HCT116 (cell line): ENCODE measurements around the gene SMIM8. TPM values are rescaled to one million over a fixed set of nuclear protein-coding genes. Genes with fewer than 3 reads are reported as not detected.
A peak's percentile ranks its signal among the peaks of the same experiment; 100 is the strongest.

Source experiments
- ATAC-seq: fragments of 200-7000 bp; cut with Tn5 transposase; 2 replicates; pipeline ENCODE4 v1.9.1; 2020; ENCODE audit warnings: mild to moderate bottlenecking, moderate library complexity
- BruUV-seq: library from RNA; stranded (reverse); fragments of 400-500 nt; replicated peaks from 2 replicates; lab custom pipeline; 2021; lab: Mats Ljungman, UMichigan
- CTCF ChIA-PET: fragments of 300-600 bp; sonication (Branson Sonifier 250); formaldehyde crosslinking; loops from one replicate; lab custom pipeline; 2021; ENCODE audit warnings: antibody characterized with exemption; lab: Charles Lee
- POLR2A ChIA-PET: fragments of 300-600, 350-600 bp; sonication (Branson Sonifier 250); formaldehyde crosslinking; loops from one replicate; lab custom pipeline; 2021; ENCODE audit warnings: antibody characterized with exemption; lab: Charles Lee
- RAD21 ChIA-PET, 2 experiments: fragments of 300-600 bp; sonication (Branson Sonifier 250); formaldehyde crosslinking; loops; one replicate each; lab custom pipeline; 2023; ENCODE audit warnings: low total read pairs in 2 of 2; ENCODE audit not compliant: uncharacterized antibody in 2 of 2, unreplicated experiment in 2 of 2, low non-redundant PET in 1 of 2; lab: Charles Lee
- DNase-seq: peaks from one replicate; pipeline ENCODE4 v3.0.0-alpha.2; 2010; ENCODE audit warnings: low read depth, low spot score
- H2AFZ ChIP-seq: fragments of 200-600 bp; shearing (Covaris generic), sonication (generic); 2 replicates; pipeline ENCODE4 v1.6.1; 2017; ENCODE audit warnings: low read depth, mixed run types, mixed read lengths, antibody characterized with exemption, low read length; ENCODE audit not compliant: poor library complexity, severe bottlenecking
- H3K27ac ChIP-seq: 2 replicates; pipeline ENCODE4 v1.5.1; 2012; ENCODE audit warnings: low read depth, low read length
- H3K27me3 ChIP-seq: fragments of 200-600 bp; sonication (generic); 2 replicates; pipeline ENCODE4 v1.6.1; 2016; ENCODE audit warnings: mixed run types, low read length, mixed read lengths; ENCODE audit not compliant: insufficient read depth
- H3K36me3 ChIP-seq, 2 experiments: fragments of 200-500 bp in 1 of 2; fragments of 200-600 bp in 1 of 2; sonication (Bioruptor generic) in 1 of 2; sonication (generic) in 1 of 2; 2 replicates each; pipeline versions ENCODE4 v1.5.1 to v1.6.1; 2014 to 2016; ENCODE audit warnings: low read length in 2 of 2, inconsistent platforms in 1 of 2, mixed read lengths in 1 of 2, mixed run types in 1 of 2; ENCODE audit not compliant: insufficient read depth in 2 of 2, control insufficient read depth in 1 of 2
- H3K4me1 ChIP-seq, 2 experiments: fragments of 200-600 bp in 1 of 2; sonication (generic) in 1 of 2; 2 replicates each; pipeline versions ENCODE4 v1.5.1 to v1.6.1; 2012 to 2017; ENCODE audit warnings: low read length in 2 of 2, inconsistent platforms in 1 of 2, mild to moderate bottlenecking in 1 of 2, mixed read lengths in 1 of 2, mixed run types in 1 of 2, moderate library complexity in 1 of 2; ENCODE audit not compliant: insufficient read depth in 2 of 2, control insufficient read depth in 1 of 2
- H3K4me2 ChIP-seq: fragments of 200-600 bp; sonication (generic); 2 replicates; pipeline ENCODE4 v1.6.1; 2017; ENCODE audit warnings: mixed run types, low read length, mixed read lengths
- H3K4me3 ChIP-seq, 2 experiments: fragments of 200-600 bp in 1 of 2; sonication (generic) in 1 of 2; replicated peaks in 1 of 2; 2 replicates each; pipeline ENCODE4 v1.5.1; 2011 to 2016; ENCODE audit warnings: low read length in 2 of 2, control low read depth in 1 of 2, low read depth in 1 of 2, mild to moderate bottlenecking in 1 of 2, mixed read lengths in 1 of 2, mixed run types in 1 of 2
- H3K79me2 ChIP-seq: fragments of 200-600 bp; sonication (generic); 2 replicates; pipeline ENCODE4 v1.6.1; 2017; ENCODE audit warnings: mild to moderate bottlenecking, mixed run types, low read length, moderate library complexity, mixed read lengths; ENCODE audit not compliant: insufficient read depth
- H3K9ac ChIP-seq: fragments of 200-600 bp; sonication (generic); 2 replicates; pipeline ENCODE4 v1.6.1; 2016; ENCODE audit warnings: low read length, mixed read lengths
- H3K9me2 ChIP-seq: fragments of 200-600 bp; sonication (generic), shearing (Covaris generic); 2 replicates; pipeline ENCODE4 v1.6.1; 2017; ENCODE audit warnings: mixed run types, mild to moderate bottlenecking, moderate library complexity; ENCODE audit not compliant: insufficient read depth
- H3K9me3 ChIP-seq, 2 experiments: fragments of 200-500 bp in 1 of 2; fragments of 200-600 bp in 1 of 2; sonication (Bioruptor generic) in 1 of 2; sonication (generic) in 1 of 2; 2 replicates each; pipeline ENCODE4 v1.6.1; 2014 to 2017; ENCODE audit warnings: low read length in 2 of 2, mixed read lengths in 2 of 2, inconsistent platforms in 1 of 2, low read depth in 1 of 2, mild to moderate bottlenecking in 1 of 2, mixed run types in 1 of 2, moderate library complexity in 1 of 2; ENCODE audit not compliant: control insufficient read depth in 1 of 2, insufficient read depth in 1 of 2
- H4K20me1 ChIP-seq: fragments of 200-600 bp; sonication (generic), shearing (Covaris generic); 2 replicates; pipeline ENCODE4 v1.6.1; 2017; ENCODE audit warnings: mixed run types, mild to moderate bottlenecking, moderate library complexity; ENCODE audit not compliant: insufficient read depth
- CTCF ChIP-seq, 3 experiments: fragments of 200-600 bp in 1 of 3; sonication (generic) in 1 of 3; IDR thresholded peaks in 2 of 3; conservative IDR thresholded peaks in 1 of 3; 2 replicates each; pipeline ENCODE4 v1.5.1; 2012 to 2017; ENCODE audit warnings: low read depth in 2 of 3, low read length in 2 of 3, antibody characterized with exemption in 1 of 3, borderline replicate concordance in 1 of 3, control low read depth in 1 of 3, mild to moderate bottlenecking in 1 of 3, mixed read lengths in 1 of 3, mixed run types in 1 of 3, moderate library complexity in 1 of 3; ENCODE audit not compliant: insufficient read depth in 1 of 3
- EGR1 ChIP-seq: IDR thresholded peaks from 2 replicates; pipeline ENCODE4 v1.6.1; 2012; ENCODE audit warnings: low read depth
- FOSL1 ChIP-seq: IDR thresholded peaks from 2 replicates; pipeline ENCODE4 v1.6.1; 2012; ENCODE audit warnings: low read depth
- JUND ChIP-seq: IDR thresholded peaks from 2 replicates; pipeline ENCODE4 v1.6.1; 2012
- POLR2AphosphoS5 ChIP-seq: IDR thresholded peaks from 2 replicates; pipeline ENCODE4 v1.6.1; 2011; ENCODE audit warnings: mild to moderate bottlenecking, low read depth, low read length, moderate library complexity
- RAD21 ChIP-seq: IDR thresholded peaks from 2 replicates; pipeline ENCODE4 v1.6.1; 2012; ENCODE audit warnings: low read depth, mild to moderate bottlenecking
- SIN3A ChIP-seq: IDR thresholded peaks from 2 replicates; pipeline ENCODE4 v1.6.1; 2012; ENCODE audit warnings: low read depth
- TCF7L2 ChIP-seq: IDR thresholded peaks from 2 replicates; pipeline ENCODE4 v1.7.0; 2011; ENCODE audit warnings: borderline replicate concordance, inconsistent platforms; ENCODE audit not compliant: insufficient read depth, insufficient read length; ENCODE audit errors: extremely low read depth
- YY1 ChIP-seq: IDR thresholded peaks from 2 replicates; pipeline ENCODE4 v1.6.1; 2011; ENCODE audit warnings: low read length, low read depth, moderate library complexity, mild to moderate bottlenecking; ENCODE audit not compliant: insufficient replicate concordance; ENCODE audit errors: extremely low read depth
- ZFX ChIP-seq: fragments of 450-650 bp; IDR thresholded peaks from 2 replicates; pipeline ENCODE4 v1.6.1; 2017
- intact Hi-C: fragments of 100-400 bp; cut with micrococcal nuclease; formaldehyde crosslinking; loops from 2 replicates; pipeline ENCODE4 v1.10.0; 2022
- total RNA-seq: library from RNA; stranded (reverse); gene quantifications from one replicate; pipeline ENCODE4 v1.2.1, GENCODE V29; 2021; ENCODE audit not compliant: unreplicated experiment
- TF ChIP-seq, protein P1 (sequence below): IDR thresholded peaks from 2 replicates; pipeline ENCODE4 v1.6.1; 2012

The SMIM8 gene
- total RNA-seq, 1 experiment from 2014 or later = 8.0 TPM

- no peak overlapping the region for H3K4me2 ChIP-seq
- DNase-seq (no peak), ATAC-seq (peak; percentile 80)
- no peak overlapping the region for H3K4me3 ChIP-seq
- intact Hi-C loops = loop anchor here (1.0 kb wide), 1 partner anchor 114 kb away; no protein-coding TSS in a partner anchor
- H3K4me1 ChIP-seq = no peaks in the 10 kb centered on the region
- CTCF ChIA-PET = interaction anchor here (0.8 to 1.5 kb wide), 4 partner anchors 12 to 1216 kb away, joined by 3 to 4 read pairs (median 4); no protein-coding TSS in a partner anchor
- no peak overlapping the region for H2AFZ ChIP-seq
- POLR2A ChIA-PET = no interaction called here
- no peaks in the 10 kb centered on the region for H4K20me1 ChIP-seq
- H3K27me3 ChIP-seq = no peaks in the 10 kb centered on the region
- no peaks in the 10 kb centered on the region for H3K36me3 ChIP-seq
- no peaks in the 10 kb centered on the region for H3K9me2 ChIP-seq
- no peaks in the 10 kb centered on the region for H3K79me2 ChIP-seq
- no peaks in the 10 kb centered on the region for H3K9me3 ChIP-seq
- TF ChIP-seq JUND = no peak
- peak; percentile 61 for TF ChIP-seq RAD21
- no peak for TF ChIP-seq FOSL1
- TF ChIP-seq ZFX = no peak
- TF ChIP-seq CTCF (IDR thresholded peaks at IDR 0.05 in 2 of 3, conservative IDR thresholded peaks at IDR 0.05 in 1 of 3; ENCODE audit: borderline replicate concordance in 1 of 3, insufficient read depth in 1 of 3, low read depth in 2 of 3, low read length in 2 of 3) = peak; percentile 27 to 52 (median 30); a peak in 4 of 6 replicates
- BruUV-seq = no TSS peak
- no peak overlapping the region for H3K27ac ChIP-seq
- RAD21 ChIA-PET = no interaction called here
- no peak overlapping the region for H3K9ac ChIP-seq
Observed at GRCh38 chr6:87277123-87277522, 45.3 kb upstream of the SMIM8 start.

DNA sequence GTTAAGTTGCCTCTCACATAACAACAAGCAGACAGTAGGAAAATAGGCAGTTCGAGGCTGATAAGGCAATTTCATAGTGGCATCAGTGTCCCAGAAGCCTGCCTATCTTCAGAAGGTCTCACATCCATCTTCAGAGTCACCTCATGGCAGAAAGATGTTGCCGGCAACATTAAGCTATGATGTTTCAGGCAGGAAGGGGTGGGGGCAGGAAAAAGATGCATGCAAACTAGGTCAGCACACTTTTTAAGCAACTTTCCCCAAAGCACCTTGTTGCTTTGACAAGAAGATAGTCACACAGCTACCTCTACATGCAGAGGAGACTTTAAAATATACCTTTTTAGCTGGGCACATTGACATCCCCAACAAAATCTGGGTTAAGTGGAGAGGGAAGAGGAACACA, 43.2 kb upstream of the SMIM8 start:
- intact Hi-C loops = no loop called here
- no peaks in the 10 kb centered on the region for H3K79me2 ChIP-seq
- no peak overlapping the region for H3K4me3 ChIP-seq
- no peaks in the 10 kb centered on the region for H3K27me3 ChIP-seq
- ATAC-seq = no peak
- no peak overlapping the region for H3K9ac ChIP-seq
- POLR2A ChIA-PET = no interaction called here
- no peak for DNase-seq
- RAD21 ChIA-PET = no interaction called here
- no peaks in the 10 kb centered on the region for H4K20me1 ChIP-seq
- H3K4me1 ChIP-seq = no peaks in the 10 kb centered on the region
- H2AFZ ChIP-seq = no peak overlapping the region
- H3K4me2 ChIP-seq = no peak overlapping the region
- no peaks in the 10 kb centered on the region for H3K9me2 ChIP-seq
- CTCF ChIA-PET = no interaction called here
- TF ChIP-seq EGR1 (no peak), SIN3A (no peak), JUND (no peak), TCF7L2 (no peak), YY1 (no peak), POLR2AphosphoS5 (no peak)
- TF ChIP-seq, protein P1, sequence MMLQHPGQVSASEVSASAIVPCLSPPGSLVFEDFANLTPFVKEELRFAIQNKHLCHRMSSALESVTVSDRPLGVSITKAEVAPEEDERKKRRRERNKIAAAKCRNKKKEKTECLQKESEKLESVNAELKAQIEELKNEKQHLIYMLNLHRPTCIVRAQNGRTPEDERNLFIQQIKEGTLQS = no peak
- BruUV-seq = no TSS peak
- no peaks in the 10 kb centered on the region for H3K9me3 ChIP-seq
- H3K27ac ChIP-seq = no peak overlapping the region
- no peaks in the 10 kb centered on the region for H3K36me3 ChIP-seq
